IMR-90 (cell line): ENCODE results near the gene NEURL1. TPM values are rescaled to one million over a fixed set of nuclear protein-coding genes. Genes with fewer than 3 reads are reported as not detected.

Source experiments
- ATAC-seq: fragments of 200-7000 bp; cut with Tn5 transposase; 2 replicates; pipeline ENCODE4 v1.9.1; 2020; ENCODE audit warnings: low read depth, mild to moderate bottlenecking, moderate library complexity
- BruUV-seq: library from RNA; stranded (reverse); fragments of 400-500 nt; replicated peaks from 2 replicates; lab custom pipeline; 2021; lab: Mats Ljungman, UMichigan
- CTCF ChIA-PET: fragments of 300-600 bp; formaldehyde crosslinking; extraction: SDS; loops from one replicate; lab custom pipeline; 2021; ENCODE audit warnings: antibody characterized with exemption; lab: Yijun Ruan, JAX
- POLR2A ChIA-PET: fragments of 300-600 bp; sonication (Branson Sonifier 250); formaldehyde crosslinking; loops from one replicate; lab custom pipeline; 2022; ENCODE audit warnings: antibody characterized with exemption; ENCODE audit not compliant: unreplicated experiment; lab: Charles Lee
- DNase-seq: peaks from one replicate; pipeline ENCODE4 v3.0.0; 2013
- H2AFZ ChIP-seq: replicated peaks from 2 replicates; pipeline ENCODE3; 2013; ENCODE audit warnings: low read length, mild to moderate bottlenecking; ENCODE audit not compliant: poor library complexity
- H2AK5ac ChIP-seq: 2 replicates; pipeline ENCODE4 v1.6.1; 2013; ENCODE audit warnings: low read depth, low read length, inconsistent platforms
- H2AK9ac ChIP-seq: replicated peaks from 2 replicates; pipeline ENCODE3; 2013; ENCODE audit warnings: mild to moderate bottlenecking, low read depth, low read length, moderate library complexity; ENCODE audit not compliant: poor library complexity
- H2BK120ac ChIP-seq: 2 replicates; pipeline ENCODE4 v1.6.1; 2013; ENCODE audit warnings: low read depth, low read length, inconsistent platforms
- H2BK15ac ChIP-seq: 3 replicates; pipeline ENCODE4 v1.6.1; 2013; ENCODE audit warnings: low read depth, low read length, inconsistent platforms
- H2BK20ac ChIP-seq: 2 replicates; pipeline ENCODE4 v1.6.1; 2013; ENCODE audit warnings: low read depth, mild to moderate bottlenecking, inconsistent platforms, low read length, moderate library complexity
- H2BK5ac ChIP-seq: 2 replicates; pipeline ENCODE4 v1.6.1; 2013; ENCODE audit warnings: mild to moderate bottlenecking, low read depth, low read length, inconsistent platforms; ENCODE audit not compliant: poor library complexity, severe bottlenecking
- H3K14ac ChIP-seq: replicated peaks from 2 replicates; pipeline ENCODE4 v1.6.1; 2013; ENCODE audit warnings: low read depth, low read length, inconsistent platforms
- H3K18ac ChIP-seq: 2 replicates; pipeline ENCODE4 v1.6.1; 2013; ENCODE audit warnings: low read depth, low read length, control low read depth
- H3K23ac ChIP-seq: 2 replicates; pipeline ENCODE4 v1.6.1; 2013; ENCODE audit warnings: low read depth, low read length, inconsistent platforms
- H3K27ac ChIP-seq: 2 replicates; pipeline ENCODE4 v1.5.1; 2013; ENCODE audit warnings: mild to moderate bottlenecking, control low read depth, low read length; ENCODE audit not compliant: insufficient read depth
- H3K27me3 ChIP-seq: 2 replicates; pipeline ENCODE4 v1.6.1; 2013; ENCODE audit warnings: low read length; ENCODE audit not compliant: control insufficient read depth, insufficient read depth
- H3K36me3 ChIP-seq: 2 replicates; pipeline ENCODE4 v1.6.1; 2013; ENCODE audit warnings: low read length, mixed read lengths; ENCODE audit not compliant: control insufficient read depth, insufficient read depth
- H3K4ac ChIP-seq: 2 replicates; pipeline ENCODE4 v1.6.1; 2013; ENCODE audit warnings: low read depth, low read length, inconsistent platforms
- H3K4me1 ChIP-seq: 2 replicates; pipeline ENCODE4 v1.6.1; 2013; ENCODE audit warnings: low read length, mixed read lengths; ENCODE audit not compliant: control insufficient read depth, insufficient read depth
- H3K4me2 ChIP-seq: 2 replicates; pipeline ENCODE4 v1.6.1; 2013; ENCODE audit warnings: low read depth, mild to moderate bottlenecking, control low read depth, low read length, moderate library complexity
- H3K4me3 ChIP-seq: 2 replicates; pipeline ENCODE4 v1.5.1; 2013; ENCODE audit warnings: low read depth, mild to moderate bottlenecking, control low read depth, low read length, moderate library complexity; ENCODE audit not compliant: insufficient read depth
- H3K56ac ChIP-seq: 2 replicates; pipeline ENCODE4 v1.6.1; 2013; ENCODE audit warnings: low read length, inconsistent platforms; ENCODE audit not compliant: insufficient read depth; ENCODE audit errors: extremely low read depth
- H3K79me1 ChIP-seq, 2 experiments: 2 replicates each; pipeline ENCODE4 v1.6.1; 2013; ENCODE audit warnings: low read length in 2 of 2, inconsistent platforms in 1 of 2, low read depth in 1 of 2
- H3K9ac ChIP-seq: 2 replicates; pipeline ENCODE4 v1.6.1; 2013; ENCODE audit warnings: low read depth, low read length, control low read depth
- H3K9me1 ChIP-seq: 2 replicates; pipeline ENCODE4 v1.6.1; 2013; ENCODE audit warnings: low read length, inconsistent platforms; ENCODE audit not compliant: insufficient read depth
- H3K9me3 ChIP-seq: 2 replicates; pipeline ENCODE4 v1.6.1; 2013; ENCODE audit warnings: low read length; ENCODE audit not compliant: control insufficient read depth, insufficient read depth
- H4K20me1 ChIP-seq: 2 replicates; pipeline ENCODE4 v1.6.1; 2013; ENCODE audit warnings: low read length, inconsistent platforms; ENCODE audit not compliant: insufficient read depth
- H4K5ac ChIP-seq: 2 replicates; pipeline ENCODE4 v1.6.1; 2013; ENCODE audit warnings: mild to moderate bottlenecking, low read depth, low read length, control low read depth
- H4K8ac ChIP-seq, 2 experiments: 2 replicates each; pipeline ENCODE4 v1.6.1; 2013; ENCODE audit warnings: low read depth in 2 of 2, low read length in 2 of 2, control low read depth in 1 of 2, inconsistent platforms in 1 of 2
- H4K91ac ChIP-seq: 2 replicates; pipeline ENCODE4 v1.6.1; 2013; ENCODE audit warnings: low read depth, low read length, inconsistent platforms; ENCODE audit not compliant: insufficient read depth
- BHLHE40 ChIP-seq: fragments of 150-350 bp; IDR thresholded peaks from 2 replicates; pipeline ENCODE4 v1.6.1; 2016; ENCODE audit warnings: mild to moderate bottlenecking, low read depth, low read length
- CEBPB ChIP-seq: IDR thresholded peaks from 2 replicates; pipeline ENCODE4 v1.6.1; 2012; ENCODE audit warnings: low read depth, low read length, improper control_type of control experiment
- CHD1 ChIP-seq: IDR thresholded peaks from 2 replicates; pipeline ENCODE4 v1.6.1; 2012; ENCODE audit warnings: low read depth, low read length, improper control_type of control experiment
- FOS ChIP-seq: fragments of 150-350 bp; IDR thresholded peaks from 2 replicates; pipeline ENCODE4 v1.6.1; 2016; ENCODE audit warnings: low read depth, low read length
- MAFK ChIP-seq: IDR thresholded peaks from 2 replicates; pipeline ENCODE4 v1.6.1; 2012; ENCODE audit warnings: low read depth, low read length, improper control_type of control experiment
- MAZ ChIP-seq: IDR thresholded peaks from 2 replicates; pipeline ENCODE4 v1.6.1; 2012; ENCODE audit warnings: low read depth, mild to moderate bottlenecking, low read length, improper control_type of control experiment, moderate library complexity, borderline replicate concordance
- MXI1 ChIP-seq: IDR thresholded peaks from 2 replicates; pipeline ENCODE4 v1.6.1; 2012; ENCODE audit warnings: low read depth, mild to moderate bottlenecking, low read length, moderate library complexity, borderline replicate concordance
- NFE2L2 ChIP-seq: fragments of 150-350 bp; IDR thresholded peaks from 2 replicates; pipeline ENCODE4 v1.6.1; 2016; ENCODE audit warnings: low read depth, mild to moderate bottlenecking, low read length
- POLR2A ChIP-seq: IDR thresholded peaks from 2 replicates; pipeline ENCODE4 v1.6.1; 2012; ENCODE audit warnings: mild to moderate bottlenecking, low read depth, low read length
- RAD21 ChIP-seq: IDR thresholded peaks from 2 replicates; pipeline ENCODE4 v1.6.1; 2012; ENCODE audit warnings: low read length, improper control_type of control experiment
- RCOR1 ChIP-seq: IDR thresholded peaks from 2 replicates; pipeline ENCODE4 v1.6.1; 2012; ENCODE audit warnings: mild to moderate bottlenecking, low read length, improper control_type of control experiment; ENCODE audit not compliant: insufficient replicate concordance
- RFX5 ChIP-seq: IDR thresholded peaks from 2 replicates; pipeline ENCODE4 v1.8.0; 2012; ENCODE audit warnings: low read depth, mild to moderate bottlenecking, low read length, moderate library complexity
- SMC3 ChIP-seq: fragments of 150-350 bp; IDR thresholded peaks from 2 replicates; pipeline ENCODE4 v1.6.1; 2016; ENCODE audit warnings: low read depth, mild to moderate bottlenecking, antibody characterized with exemption, low read length, moderate library complexity
- WGBS, 2 experiments: methylation state at CpG; one replicate each; pipeline versions ENCODE4 v1.1.5 to v1.1.7; 2013; ENCODE audit warnings: missing lambda C conversion rate in 2 of 2; ENCODE audit not compliant: insufficient read length in 1 of 2; ENCODE audit errors: extremely low coverage in 2 of 2; 5-methylcytosine and 5-hydroxymethylcytosine counted together
- dilution Hi-C: fragments of 300-500 bp; cut with HindIII; formaldehyde crosslinking; loops from one replicate; pipeline ENCODE4 v1.14.3; 2018; ENCODE audit warnings: low sequenced_read_pairs; ENCODE audit not compliant: unreplicated experiment
- in situ Hi-C: fragments of 300-500 bp; cut with MboI; formaldehyde crosslinking; loops from 3 replicates; pipeline ENCODE4 v1.14.3; 2019; ENCODE audit warnings: low sequenced_read_pairs, inconsistent platforms, mixed read lengths
- intact Hi-C: fragments of 100-400 bp; cut with micrococcal nuclease; formaldehyde crosslinking; loops from 2 replicates; pipeline ENCODE4 v1.10.0; 2022
- polyA plus RNA-seq, 3 experiments: library from polyadenylated mRNA; depleted of rRNA; stranded (reverse); fragments of >200 nt; gene quantifications; 2 replicates each; pipeline ENCODE4 v1.2.3, GENCODE V29; 2012; ENCODE audit warnings: low replicate concordance in 1 of 3
- total RNA-seq: library from RNA; depleted of rRNA; stranded (reverse); fragments of >200 nt; gene quantifications from 2 replicates; pipeline ENCODE4 v1.2.3, GENCODE V29; 2012
- TF ChIP-seq, protein P1 (sequence below): fragments of 150-350 bp; IDR thresholded peaks from 2 replicates; pipeline ENCODE4 v1.6.1; 2017; ENCODE audit warnings: mild to moderate bottlenecking, antibody characterized with exemption, low read length, low read depth
- TF ChIP-seq, protein P2 (sequence below): fragments of 150-350 bp; IDR thresholded peaks from 2 replicates; pipeline ENCODE4 v1.6.1; 2016; ENCODE audit warnings: low read depth, mild to moderate bottlenecking, low read length, moderate library complexity, borderline replicate concordance
- TF ChIP-seq, protein P3 (sequence below): conservative IDR thresholded peaks from 2 replicates; pipeline ENCODE4 v1.5.1; 2012; ENCODE audit warnings: mild to moderate bottlenecking, low read depth, low read length, improper control_type of control experiment

The NEURL1 gene
- total and polyA plus RNA-seq, 2 of the 4 experiments (the other 2 are of a cell fraction), result 0.36 to 0.82 TPM

DNA sequence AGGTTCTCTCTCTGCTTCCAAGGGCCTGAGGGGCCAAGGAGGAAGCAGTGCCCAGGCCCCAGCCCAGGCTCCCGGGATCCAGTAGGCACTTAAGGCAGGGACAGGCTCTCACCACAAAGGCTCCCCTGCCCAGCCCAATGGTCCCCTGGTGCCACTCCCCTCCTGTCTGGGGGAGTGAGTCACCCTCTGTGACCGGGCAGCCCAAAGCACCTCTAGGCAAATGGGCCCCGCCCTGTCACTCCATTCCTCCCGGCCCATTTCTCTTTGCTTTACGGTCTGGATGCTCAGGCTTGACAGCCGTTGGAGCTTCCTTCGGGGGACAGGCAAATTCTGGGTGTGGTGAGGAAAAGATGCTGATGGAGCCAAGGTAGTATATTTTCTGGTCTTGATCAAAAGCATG is 14.4 kb upstream of the NEURL1 start, which contains the start of gene CALHM3:
TSS of gene CALHM3 (minus strand) at position 106 of the 400 bp plus-strand sequence. CDS start 208 bp downstream, outside the sequence.
- H2BK15ac ChIP-seq, result no peak within 1 kb of the TSS
- CTCF ChIA-PET, result no interaction called here
- H3K18ac ChIP-seq, result no peak within 1 kb of the TSS
- H3K14ac ChIP-seq, result no peak within 1 kb of the TSS; the same call in 1 of the 2 replicates
- H2BK5ac ChIP-seq, result no peak within 1 kb of the TSS
- intact Hi-C loops, result no loop called here
- H2BK20ac ChIP-seq, result no peak within 1 kb of the TSS
- no peaks in the 10 kb centered on the region for H3K36me3 ChIP-seq
- TF ChIP-seq SMC3, result no peak
- no peak for TF ChIP-seq CEBPB
- TF ChIP-seq, protein P1, sequence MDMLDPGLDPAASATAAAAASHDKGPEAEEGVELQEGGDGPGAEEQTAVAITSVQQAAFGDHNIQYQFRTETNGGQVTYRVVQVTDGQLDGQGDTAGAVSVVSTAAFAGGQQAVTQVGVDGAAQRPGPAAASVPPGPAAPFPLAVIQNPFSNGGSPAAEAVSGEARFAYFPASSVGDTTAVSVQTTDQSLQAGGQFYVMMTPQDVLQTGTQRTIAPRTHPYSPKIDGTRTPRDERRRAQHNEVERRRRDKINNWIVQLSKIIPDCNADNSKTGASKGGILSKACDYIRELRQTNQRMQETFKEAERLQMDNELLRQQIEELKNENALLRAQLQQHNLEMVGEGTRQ, result no peak
- no peak for TF ChIP-seq FOS
- TF ChIP-seq, protein P2, sequence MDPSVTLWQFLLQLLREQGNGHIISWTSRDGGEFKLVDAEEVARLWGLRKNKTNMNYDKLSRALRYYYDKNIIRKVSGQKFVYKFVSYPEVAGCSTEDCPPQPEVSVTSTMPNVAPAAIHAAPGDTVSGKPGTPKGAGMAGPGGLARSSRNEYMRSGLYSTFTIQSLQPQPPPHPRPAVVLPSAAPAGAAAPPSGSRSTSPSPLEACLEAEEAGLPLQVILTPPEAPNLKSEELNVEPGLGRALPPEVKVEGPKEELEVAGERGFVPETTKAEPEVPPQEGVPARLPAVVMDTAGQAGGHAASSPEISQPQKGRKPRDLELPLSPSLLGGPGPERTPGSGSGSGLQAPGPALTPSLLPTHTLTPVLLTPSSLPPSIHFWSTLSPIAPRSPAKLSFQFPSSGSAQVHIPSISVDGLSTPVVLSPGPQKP, result no peak
- TF ChIP-seq CHD1, result no peak
- TF ChIP-seq MAZ, result no peak
- TF ChIP-seq MAFK, result no peak
- no peak for TF ChIP-seq RCOR1
- no peak for TF ChIP-seq RFX5
- TF ChIP-seq NFE2L2, result no peak
- TF ChIP-seq BHLHE40, result no peak
- no peak for TF ChIP-seq RAD21
- TF ChIP-seq MXI1, result no peak
- TF ChIP-seq, protein P3, sequence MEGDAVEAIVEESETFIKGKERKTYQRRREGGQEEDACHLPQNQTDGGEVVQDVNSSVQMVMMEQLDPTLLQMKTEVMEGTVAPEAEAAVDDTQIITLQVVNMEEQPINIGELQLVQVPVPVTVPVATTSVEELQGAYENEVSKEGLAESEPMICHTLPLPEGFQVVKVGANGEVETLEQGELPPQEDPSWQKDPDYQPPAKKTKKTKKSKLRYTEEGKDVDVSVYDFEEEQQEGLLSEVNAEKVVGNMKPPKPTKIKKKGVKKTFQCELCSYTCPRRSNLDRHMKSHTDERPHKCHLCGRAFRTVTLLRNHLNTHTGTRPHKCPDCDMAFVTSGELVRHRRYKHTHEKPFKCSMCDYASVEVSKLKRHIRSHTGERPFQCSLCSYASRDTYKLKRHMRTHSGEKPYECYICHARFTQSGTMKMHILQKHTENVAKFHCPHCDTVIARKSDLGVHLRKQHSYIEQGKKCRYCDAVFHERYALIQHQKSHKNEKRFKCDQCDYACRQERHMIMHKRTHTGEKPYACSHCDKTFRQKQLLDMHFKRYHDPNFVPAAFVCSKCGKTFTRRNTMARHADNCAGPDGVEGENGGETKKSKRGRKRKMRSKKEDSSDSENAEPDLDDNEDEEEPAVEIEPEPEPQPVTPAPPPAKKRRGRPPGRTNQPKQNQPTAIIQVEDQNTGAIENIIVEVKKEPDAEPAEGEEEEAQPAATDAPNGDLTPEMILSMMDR, result no peak
- TF ChIP-seq POLR2A, result no peak
- H3K56ac ChIP-seq, result no peak within 1 kb of the TSS
- in situ Hi-C loops, result no loop called here
- H3K9ac ChIP-seq, result no peak within 1 kb of the TSS
- BruUV-seq, result no TSS peak
- no peaks in the 10 kb centered on the region for H4K20me1 ChIP-seq
- no peaks in the 10 kb centered on the region for H3K79me1 ChIP-seq
- H2AFZ ChIP-seq, result peak within 1 kb of the TSS; percentile 29
- H3K9me3 ChIP-seq, result no peaks in the 10 kb centered on the region
- no peak within 1 kb of the TSS for H3K4me2 ChIP-seq
- no peak within 1 kb of the TSS for H2AK5ac ChIP-seq
- H3K27ac ChIP-seq, result no peak within 1 kb of the TSS
- no peak within 1 kb of the TSS for H3K23ac ChIP-seq
- ATAC-seq (no peak), DNase-seq (no peak)
- no peak within 1 kb of the TSS for H4K8ac ChIP-seq
- no CpG with 5 or more reads among the region's 7 CpGs for WGBS, 2 experiments
- H3K4ac ChIP-seq, result no peak within 1 kb of the TSS
- POLR2A ChIA-PET, result no interaction called here
- no peak within 1 kb of the TSS for H2BK120ac ChIP-seq
- H4K5ac ChIP-seq, result no peak within 1 kb of the TSS
- H3K4me3 ChIP-seq, result no peak within 1 kb of the TSS
- H3K27me3 ChIP-seq, result peaks cover 29% of the 10 kb centered on the region
- dilution Hi-C loops, result no loop called here
- H3K4me1 ChIP-seq, result no peaks in the 10 kb centered on the region; the same call in 1 of the 2 replicates
- no peak within 1 kb of the TSS for H4K91ac ChIP-seq
- H3K9me1 ChIP-seq, result peaks cover 4% of the 10 kb centered on the region; the same call in 1 of the 2 replicates
- H2AK9ac ChIP-seq, result no peak within 1 kb of the TSS
